GM12874 (cell line): Measurements from ENCODE around the gene OCSTAMP.

Experiments used
- CTCF ChIP-seq: IDR thresholded peaks from 2 replicates; pipeline ENCODE4 v1.5.1; 2011; ENCODE audit warnings: low read depth, mild to moderate bottlenecking, control low read depth, low read length, moderate library complexity; ENCODE audit not compliant: insufficient read depth

Gene OCSTAMP

DNA sequence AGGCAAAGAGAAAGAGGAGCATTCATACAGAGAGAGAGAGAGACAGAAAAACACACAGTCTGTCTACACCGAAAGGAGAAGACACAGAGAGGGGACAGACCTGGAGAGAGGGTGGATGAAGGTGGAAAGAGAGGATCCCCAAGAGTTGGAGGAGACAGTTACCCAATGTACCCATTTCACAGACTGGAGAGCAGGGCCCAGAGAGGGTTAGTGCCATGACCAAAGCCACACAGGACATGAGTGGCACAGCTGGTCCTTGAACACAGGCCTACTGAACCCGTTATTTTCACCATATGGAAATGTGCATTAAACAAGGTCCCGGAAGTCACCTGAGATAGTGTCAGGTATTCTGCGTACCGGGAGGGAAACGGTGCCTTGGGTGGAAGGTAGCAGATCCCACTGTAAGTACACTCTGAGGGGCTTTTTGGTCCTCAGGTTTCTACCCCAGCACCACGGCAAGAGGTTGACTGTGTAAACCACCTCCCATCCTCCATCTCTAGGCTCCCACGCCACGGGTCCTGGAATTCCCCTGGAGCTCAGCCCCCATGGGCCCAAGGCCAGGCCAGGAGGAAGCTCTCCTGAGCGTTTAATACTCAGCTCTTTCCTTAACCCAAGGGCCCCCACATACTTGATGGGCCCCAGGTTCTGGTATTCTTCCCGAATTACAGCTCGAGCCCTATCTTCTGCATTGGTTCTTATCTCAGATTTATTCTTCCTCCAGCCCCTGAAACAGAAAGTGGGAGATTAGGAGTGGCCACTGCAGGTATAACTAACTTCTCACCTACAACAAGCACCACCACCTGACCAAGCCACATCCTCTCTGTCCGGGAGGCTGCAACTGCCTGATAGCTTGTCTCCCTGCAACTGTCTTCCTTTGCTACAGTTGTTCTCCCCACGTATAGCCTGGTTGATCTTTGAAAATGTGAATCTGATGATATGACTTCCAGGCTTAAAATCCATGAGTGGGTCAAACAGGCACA lies 38.4 kb upstream of the OCSTAMP start:
- TF ChIP-seq CTCF: no peak

DNA sequence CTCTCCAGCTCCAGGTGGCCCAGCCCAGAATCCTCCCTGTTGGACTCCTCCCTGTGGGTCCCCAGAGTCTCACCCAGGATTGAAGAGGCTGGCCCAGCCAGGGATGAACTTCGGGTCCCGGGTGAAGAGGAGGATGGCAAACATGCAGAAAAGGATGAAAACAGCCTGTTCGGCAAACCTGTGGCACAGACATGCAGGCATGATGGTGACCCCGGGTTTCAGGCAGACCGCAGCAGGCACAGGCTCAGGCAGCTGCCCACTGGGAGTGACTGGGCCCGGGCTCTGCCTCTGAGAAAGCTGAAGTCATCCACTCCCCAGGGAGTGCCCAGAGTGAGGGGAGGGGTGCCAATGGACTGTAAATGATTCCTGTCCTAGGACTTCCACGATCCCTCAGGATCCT lies 37.5 kb upstream of the OCSTAMP start:
- no peak for TF ChIP-seq CTCF

DNA sequence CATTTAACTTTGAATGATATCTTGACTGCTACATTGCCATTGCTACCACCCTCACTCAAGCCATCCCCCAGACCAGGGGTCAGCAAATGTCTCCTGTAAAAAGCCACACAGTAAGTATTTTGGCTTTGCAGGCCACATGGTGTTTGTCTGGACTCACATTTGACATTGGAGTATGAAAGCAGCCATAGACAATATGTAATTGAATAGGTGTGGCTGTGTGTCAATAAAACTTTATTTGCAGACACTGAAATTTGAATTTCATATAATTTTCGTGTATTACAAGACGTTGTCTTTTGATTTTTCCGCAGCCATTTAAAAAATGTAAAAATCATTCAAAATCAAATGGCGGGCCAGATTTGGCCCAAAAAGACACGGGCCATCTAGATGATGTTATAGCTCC lies 36.3 kb upstream of the OCSTAMP start:
- TF ChIP-seq CTCF: no peak

GRCh38 chr20:46584508-46584907 lies 34.1 kb upstream of the OCSTAMP start:
- no peak for TF ChIP-seq CTCF

GRCh38 chr20:46583411-46584214 lies 33.2 kb upstream of the OCSTAMP start:
- no peak for TF ChIP-seq CTCF

DNA sequence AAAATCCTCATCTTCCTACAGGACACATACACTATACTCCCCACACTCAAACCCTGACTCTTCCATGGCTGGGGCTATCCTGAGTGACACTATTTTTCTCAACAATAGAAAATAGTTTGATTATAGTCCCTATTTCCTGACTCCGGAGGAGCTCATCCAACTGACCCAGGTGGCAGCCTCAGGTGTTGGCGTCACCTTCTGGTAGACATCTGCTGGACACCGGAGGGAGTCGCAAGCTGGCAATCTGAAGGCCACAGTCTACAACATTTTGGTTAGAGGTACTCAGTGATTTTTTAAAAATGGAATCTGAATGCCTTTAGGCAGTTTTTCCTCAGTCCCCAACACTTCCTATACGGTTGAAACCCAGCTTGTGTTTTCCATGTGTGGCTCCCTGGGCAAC lies 32.2 kb upstream of the OCSTAMP start:
- TF ChIP-seq CTCF: no peak

DNA sequence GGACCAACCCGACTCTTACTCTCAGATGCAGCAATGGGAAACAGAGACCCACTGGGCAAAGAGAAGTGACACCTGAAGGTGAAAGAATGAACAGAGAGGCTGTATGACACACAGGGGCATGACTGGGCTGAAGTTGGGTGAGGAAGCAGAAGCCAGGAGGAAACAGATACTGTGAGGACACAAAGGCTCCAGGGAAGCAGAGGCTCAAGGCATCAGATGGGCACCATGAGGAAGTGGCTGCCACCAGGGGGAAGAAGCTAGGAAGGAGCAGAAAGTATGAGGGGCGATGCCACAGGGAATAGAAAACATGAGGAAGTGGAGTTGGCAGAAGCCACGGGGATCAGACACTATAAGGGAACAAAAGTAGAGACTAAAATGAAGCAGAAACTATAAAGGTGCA lies 30.9 kb upstream of the OCSTAMP start:
- no peak for TF ChIP-seq CTCF
